Natural killer cell (primary cell): ENCODE data around the gene C4BPA. TPM values are rescaled to one million over a fixed set of nuclear protein-coding genes. Genes with fewer than 3 reads are reported as not detected.

Experiments used
- ATAC-seq, 3 donors: fragments of 150-1000 bp in 2 of 3; fragments of 200-7000 bp in 1 of 3; cut with Tn5 transposase; 1 replicate in 1 of 3; 2 replicates in 2 of 3; pipeline ENCODE4 v1.10.0; 2021; ENCODE audit warnings: mild to moderate bottlenecking in 2 of 3, moderate library complexity in 2 of 3
- DNase-seq, 2 donors: peaks; one replicate each; pipeline versions ENCODE4 v3.0.0 to v3.0.0-alpha.2; 2013 to 2021; ENCODE audit warnings: mixed read lengths in 1 of 2
- H3K27ac ChIP-seq: one replicate; pipeline ENCODE4 v1.5.1; 2013; ENCODE audit warnings: mild to moderate bottlenecking, low read length
- H3K27me3 ChIP-seq: one replicate; pipeline ENCODE4 v1.6.1; 2013; ENCODE audit warnings: low read length; ENCODE audit not compliant: control insufficient read depth, insufficient read depth
- H3K36me3 ChIP-seq: one replicate; pipeline ENCODE4 v1.6.1; 2013; ENCODE audit warnings: low read length; ENCODE audit not compliant: control insufficient read depth, insufficient read depth
- H3K4me1 ChIP-seq: one replicate; pipeline ENCODE4 v1.6.1; 2013; ENCODE audit warnings: low read length; ENCODE audit not compliant: control insufficient read depth, insufficient read depth
- H3K4me3 ChIP-seq: one replicate; pipeline ENCODE4 v1.5.1; 2013; ENCODE audit warnings: low read length
- H3K9me3 ChIP-seq: one replicate; pipeline ENCODE4 v1.6.1; 2013; ENCODE audit warnings: low read length; ENCODE audit not compliant: control insufficient read depth, insufficient read depth
- H3K27ac Mint-ChIP-seq, 2 donors: one replicate each; pipeline ENCODE4 v1.8.0; 2022; ENCODE audit warnings: mild to moderate bottlenecking in 2 of 2, mixed read lengths in 2 of 2, moderate library complexity in 1 of 2
- H3K27me3 Mint-ChIP-seq, 2 donors: one replicate each; pipeline ENCODE4 v1.8.0; 2022; ENCODE audit warnings: low read depth in 2 of 2, mixed read lengths in 2 of 2
- H3K36me3 Mint-ChIP-seq: one replicate; pipeline ENCODE4 v1.8.0; 2022; ENCODE audit warnings: mixed read lengths
- H3K4me1 Mint-ChIP-seq, 2 donors: one replicate each; pipeline ENCODE4 v1.8.0; 2022; ENCODE audit warnings: mixed read lengths in 2 of 2
- H3K4me3 Mint-ChIP-seq: one replicate; pipeline ENCODE4 v1.8.0; 2022; ENCODE audit warnings: mild to moderate bottlenecking, moderate library complexity, mixed read lengths
- H3K9me3 Mint-ChIP-seq, 2 donors: one replicate each; pipeline ENCODE4 v1.8.0; 2022; ENCODE audit warnings: mixed read lengths in 2 of 2
- WGBS: methylation state at CpG from one replicate; pipeline ENCODE4 v1.1.7; 2013; ENCODE audit warnings: missing lambda C conversion rate; ENCODE audit not compliant: insufficient coverage; 5-methylcytosine and 5-hydroxymethylcytosine counted together
- intact Hi-C: fragments of 100-400 bp; cut with micrococcal nuclease; formaldehyde crosslinking; loops from one replicate; pipeline ENCODE4 v1.14.2; 2022
- total RNA-seq, 4 donors: library from RNA; stranded (reverse); fragments of 120-200 nt in 1 of 4; gene quantifications; one replicate each; pipeline versions ENCODE4 v1.2.3 to v1.2.4, GENCODE V29; 2013 to 2022
- TF ChIP-seq, protein P1 (sequence below): fragments of 200-600 bp; IDR thresholded peaks from one replicate; pipeline ENCODE4 v1.8.0; 2022; ENCODE audit warnings: antibody characterized with exemption

The C4BPA gene
- total RNA-seq, 3 donors from 2014 or later (not counting 1 experiment from before 2014, with no cell fraction given): not detected

DNA sequence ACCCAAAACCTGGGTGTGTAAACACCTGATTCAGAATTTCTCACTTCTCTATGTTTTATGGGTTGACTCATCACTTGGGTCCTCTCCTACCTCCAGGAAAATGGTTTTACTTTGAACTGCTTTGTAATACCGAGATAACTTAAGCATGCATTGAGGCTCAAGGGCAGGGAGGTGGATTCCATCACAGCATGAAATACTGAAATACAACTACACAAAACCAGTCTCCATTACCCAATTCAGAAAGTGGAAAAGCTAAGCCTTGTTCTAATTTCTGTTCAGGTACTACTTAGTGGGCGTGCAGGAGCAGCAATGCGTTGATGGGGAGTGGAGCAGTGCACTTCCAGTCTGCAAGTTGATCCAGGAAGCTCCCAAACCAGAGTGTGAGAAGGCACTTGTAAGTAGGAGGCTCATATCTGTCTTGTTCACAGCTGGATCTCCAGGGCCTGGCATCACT lies 6.1 kb upstream of the C4BPA start:
- Histone ChIP-seq H3K27ac (no peak overlapping the region), H3K27me3 (no peaks in the 10 kb centered on the region), H3K4me1 (no peaks in the 10 kb centered on the region), H3K36me3 (no peaks in the 10 kb centered on the region), H3K4me3 (no peak overlapping the region), H3K9me3 (no peaks in the 10 kb centered on the region)
- Mint-ChIP-seq H3K9me3 (no peaks in the 10 kb centered on the region), H3K4me1 (no peaks in the 10 kb centered on the region), H3K36me3 (no peaks in the 10 kb centered on the region), H3K27ac (no peak overlapping the region), H3K4me3 (no peak overlapping the region), H3K27me3 (peaks cover 23 to 40% of the 10 kb centered on the region in 2 donors)
- 70% methylated on average over 3 of the region's 3 CpGs for WGBS
- DNase-seq (no peak), ATAC-seq (no peak)
- intact Hi-C loops: no loop called here
- TF ChIP-seq, protein P1, sequence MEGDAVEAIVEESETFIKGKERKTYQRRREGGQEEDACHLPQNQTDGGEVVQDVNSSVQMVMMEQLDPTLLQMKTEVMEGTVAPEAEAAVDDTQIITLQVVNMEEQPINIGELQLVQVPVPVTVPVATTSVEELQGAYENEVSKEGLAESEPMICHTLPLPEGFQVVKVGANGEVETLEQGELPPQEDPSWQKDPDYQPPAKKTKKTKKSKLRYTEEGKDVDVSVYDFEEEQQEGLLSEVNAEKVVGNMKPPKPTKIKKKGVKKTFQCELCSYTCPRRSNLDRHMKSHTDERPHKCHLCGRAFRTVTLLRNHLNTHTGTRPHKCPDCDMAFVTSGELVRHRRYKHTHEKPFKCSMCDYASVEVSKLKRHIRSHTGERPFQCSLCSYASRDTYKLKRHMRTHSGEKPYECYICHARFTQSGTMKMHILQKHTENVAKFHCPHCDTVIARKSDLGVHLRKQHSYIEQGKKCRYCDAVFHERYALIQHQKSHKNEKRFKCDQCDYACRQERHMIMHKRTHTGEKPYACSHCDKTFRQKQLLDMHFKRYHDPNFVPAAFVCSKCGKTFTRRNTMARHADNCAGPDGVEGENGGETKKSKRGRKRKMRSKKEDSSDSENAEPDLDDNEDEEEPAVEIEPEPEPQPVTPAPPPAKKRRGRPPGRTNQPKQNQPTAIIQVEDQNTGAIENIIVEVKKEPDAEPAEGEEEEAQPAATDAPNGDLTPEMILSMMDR: no peak

- H3K27me3 Mint-ChIP-seq: peaks cover 19 to 36% of the 10 kb centered on the region in 2 donors
- 72% methylated on average over 1 of the region's 1 CpG for WGBS
- TF ChIP-seq, protein P1: no peak
Observed at GRCh38 chr1:207101720-207102119, 2.3 kb upstream of the C4BPA start.

DNA sequence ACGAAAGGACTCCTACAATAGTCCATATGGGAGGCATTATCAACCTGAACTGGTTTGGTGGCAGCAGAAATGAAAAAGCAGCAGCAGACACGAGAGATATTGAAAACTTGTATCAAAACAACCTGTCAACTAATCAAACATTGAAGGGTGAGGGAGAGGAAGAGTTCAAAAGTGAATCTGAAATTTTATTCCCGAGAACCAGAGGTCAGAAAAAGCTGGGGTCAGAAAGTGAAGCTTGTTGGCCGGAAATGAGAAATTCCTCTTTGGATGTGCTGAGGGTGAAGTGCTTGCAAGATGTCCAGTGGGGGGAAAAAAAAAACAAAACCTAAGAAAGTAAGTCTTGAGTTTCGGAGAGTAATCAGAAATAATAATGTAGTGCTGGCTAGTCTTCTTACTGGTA lies 1.9 kb upstream of the C4BPA start:
- H3K9me3 Mint-ChIP-seq: no peaks in the 10 kb centered on the region
- Histone ChIP-seq H3K9me3 (no peaks in the 10 kb centered on the region), H3K27ac (no peak overlapping the region), H3K27me3 (no peaks in the 10 kb centered on the region), H3K36me3 (no peaks in the 10 kb centered on the region), H3K4me1 (no peaks in the 10 kb centered on the region), H3K4me3 (no peak overlapping the region)
- H3K36me3 Mint-ChIP-seq: no peaks in the 10 kb centered on the region
- ATAC-seq (no peak), DNase-seq (no peak)
- H3K4me3 Mint-ChIP-seq: no peak overlapping the region
- H3K27ac Mint-ChIP-seq: no peak overlapping the region
- H3K27me3 Mint-ChIP-seq: peaks cover 19 to 40% of the 10 kb centered on the region in 2 donors
- TF ChIP-seq, protein P1: no peak
- WGBS: 89% methylated on average over 4 of the region's 5 CpGs
- intact Hi-C loops: no loop called here
- no peaks in the 10 kb centered on the region for H3K4me1 Mint-ChIP-seq

More at GRCh38 chr1:207101720-207102119, 2.3 kb upstream of the C4BPA start:
- no peaks in the 10 kb centered on the region for H3K36me3 ChIP-seq
- H3K9me3 Mint-ChIP-seq: no peaks in the 10 kb centered on the region
- H3K4me3 Mint-ChIP-seq: no peak overlapping the region
- DNase-seq (no peak), ATAC-seq (no peak)
- no peaks in the 10 kb centered on the region for H3K4me1 ChIP-seq
- no peaks in the 10 kb centered on the region for H3K27me3 ChIP-seq
- H3K4me3 ChIP-seq: no peak overlapping the region
- no peaks in the 10 kb centered on the region for H3K9me3 ChIP-seq
- intact Hi-C loops: no loop called here
- H3K36me3 Mint-ChIP-seq: no peaks in the 10 kb centered on the region
- no peaks in the 10 kb centered on the region for H3K4me1 Mint-ChIP-seq
- no peak overlapping the region for H3K27ac Mint-ChIP-seq
- no peak overlapping the region for H3K27ac ChIP-seq

- no peaks in the 10 kb centered on the region for H3K36me3 Mint-ChIP-seq
- no peak overlapping the region for H3K27ac ChIP-seq
- no peak overlapping the region for H3K27ac Mint-ChIP-seq
- intact Hi-C loops: no loop called here
- no peak overlapping the region for H3K4me3 ChIP-seq
- H3K4me1 Mint-ChIP-seq: no peaks in the 10 kb centered on the region
- H3K27me3 Mint-ChIP-seq: peaks cover 22 to 44% of the 10 kb centered on the region in 2 donors
- WGBS: 83% methylated on average over 1 of the region's 1 CpG
- DNase-seq (no peak), ATAC-seq (no peak)
- no peaks in the 10 kb centered on the region for H3K36me3 ChIP-seq
- H3K4me1 ChIP-seq: no peaks in the 10 kb centered on the region
- TF ChIP-seq, protein P1: no peak
- no peaks in the 10 kb centered on the region for H3K9me3 ChIP-seq
- H3K4me3 Mint-ChIP-seq: no peak overlapping the region
- no peaks in the 10 kb centered on the region for H3K9me3 Mint-ChIP-seq
- H3K27me3 ChIP-seq: no peaks in the 10 kb centered on the region
Observed at GRCh38 chr1:207102659-207103058, 1.4 kb upstream of the C4BPA start.
